Measurements from ENCODE around the gene CRYL1.
A peak's percentile ranks its signal among the peaks of the same experiment; 100 is the strongest.

CRYL1 gene

DNA sequence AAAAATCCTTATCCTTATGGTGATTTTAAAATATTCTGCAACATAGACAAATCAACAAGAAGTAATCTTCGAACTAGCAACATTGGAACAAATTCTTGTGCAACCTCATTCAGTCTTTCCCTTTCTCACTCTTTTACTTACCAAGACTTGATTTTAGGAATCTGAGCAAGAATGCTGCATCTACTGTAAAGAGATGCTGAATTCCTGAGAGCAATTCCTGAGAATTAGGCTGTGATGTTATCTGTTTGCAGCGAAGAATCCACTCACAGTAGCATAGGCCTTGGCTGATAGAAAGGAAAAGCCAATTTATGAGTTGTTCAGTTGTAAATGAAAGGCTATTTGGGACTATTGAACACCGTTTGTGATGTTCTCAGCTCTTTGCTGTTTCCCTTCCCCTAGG, 144.3 kb downstream of the CRYL1 start:
- DNase-seq (ENCODE audit: low spot score) (no peak), FAIRE-seq (no peak)

DNA sequence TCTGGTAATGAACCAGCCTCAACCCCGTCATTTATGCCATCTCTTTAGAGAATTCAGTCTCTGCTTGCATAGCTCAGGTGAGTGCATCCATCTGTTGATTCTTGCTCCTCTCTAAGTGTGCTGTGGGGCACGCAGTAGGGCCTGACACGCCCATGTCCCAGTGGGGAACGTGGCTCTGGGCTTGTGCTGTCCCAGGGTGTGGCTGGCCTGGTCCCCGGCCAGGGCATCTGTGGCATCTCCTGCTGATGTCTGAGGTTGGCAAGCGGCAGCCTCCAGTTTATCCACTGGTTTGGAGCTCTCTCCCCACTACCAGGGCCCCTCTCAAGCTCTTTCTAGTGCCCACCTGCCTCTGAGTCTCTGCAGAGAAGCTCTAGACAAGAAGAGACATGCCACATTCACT, 146.9 kb downstream of the CRYL1 start:
- no peak for FAIRE-seq
- no peak for DNase-seq (ENCODE audit: low spot score)

DNA sequence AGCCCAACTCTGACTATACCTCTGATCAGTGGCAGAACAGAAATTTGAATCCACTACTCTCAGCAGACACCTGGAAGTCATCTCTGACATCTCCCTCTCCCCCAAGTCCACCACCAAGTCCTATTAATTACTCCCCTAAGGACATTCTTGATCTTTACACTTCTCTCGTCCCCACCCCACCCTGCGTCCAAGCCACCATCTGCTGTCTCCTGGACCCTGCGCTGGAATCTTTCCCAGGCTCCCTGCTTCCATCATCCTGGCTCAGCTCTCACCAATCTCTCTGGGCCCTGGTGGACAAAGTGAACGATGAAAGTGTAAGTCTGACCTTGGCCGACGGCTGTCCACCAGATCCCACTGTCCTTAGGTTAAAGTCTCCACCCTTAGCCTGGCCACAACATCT, 147.9 kb downstream of the CRYL1 start:
- no peak for DNase-seq (ENCODE audit: low spot score)
- FAIRE-seq: no peak

DNA sequence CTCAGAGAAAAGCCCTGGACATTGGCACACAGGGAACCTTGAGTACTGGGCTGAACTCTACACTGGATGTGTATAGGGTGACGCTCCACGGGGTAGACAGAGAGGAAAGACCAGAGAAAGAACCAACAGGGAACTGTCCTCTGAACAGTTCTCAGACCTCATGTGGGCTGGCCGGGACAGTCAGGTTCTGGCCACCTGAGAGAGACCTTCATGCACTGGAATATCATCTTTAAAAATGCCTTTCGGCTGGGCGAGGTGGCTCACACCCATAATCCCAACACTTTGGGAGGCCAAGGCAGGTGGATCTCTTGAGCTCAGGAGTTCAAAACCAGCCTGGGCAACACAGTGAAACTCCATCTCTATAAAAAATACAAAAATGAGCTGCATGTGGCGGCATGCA, 149.8 kb downstream of the CRYL1 start:
- FAIRE-seq: no peak

DNA sequence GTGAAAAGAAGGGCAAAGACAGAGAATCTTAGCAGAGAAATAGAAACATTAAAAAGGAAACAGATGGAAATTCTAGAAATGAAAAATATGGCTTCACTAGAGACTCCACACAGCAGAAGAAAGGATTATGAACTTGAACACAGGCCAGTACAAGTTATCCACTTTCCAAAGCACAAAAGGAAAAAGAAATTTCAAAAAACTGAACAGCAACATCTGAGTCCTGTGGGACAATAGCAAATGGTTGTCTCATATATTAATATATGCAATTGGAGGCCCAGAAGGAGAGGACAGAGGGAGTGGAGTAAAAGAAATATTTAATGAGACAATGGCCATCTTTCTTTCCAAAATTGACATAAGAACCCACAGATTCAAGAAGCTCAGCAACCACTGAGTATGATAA, 151.8 kb downstream of the CRYL1 start:
- FAIRE-seq: no peak
- DNase-seq (ENCODE audit: low spot score): no peak

More for the DNA sequence above, 149.8 kb downstream of the CRYL1 start:
- DNase-seq (ENCODE audit: low spot score): no peak

DNA sequence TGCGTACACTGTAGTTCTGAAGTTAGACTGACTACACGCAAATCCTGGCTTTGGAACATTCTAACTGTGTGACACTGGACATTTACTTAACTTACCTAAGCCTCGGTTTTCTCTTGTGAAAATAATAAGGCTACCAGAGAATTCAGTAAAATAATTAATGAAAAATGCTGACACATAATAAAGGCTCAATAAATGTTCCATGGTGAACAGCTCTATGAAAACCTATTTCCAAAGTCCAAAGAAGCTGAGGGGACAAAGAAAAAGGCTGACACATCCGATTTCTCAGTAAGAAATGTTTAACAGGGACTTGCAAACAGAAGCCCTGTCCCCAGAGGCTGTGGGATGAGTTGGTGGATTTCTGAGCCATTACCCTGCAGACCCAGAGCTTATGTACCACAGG, 153.8 kb downstream of the CRYL1 start:
- DNase-seq (ENCODE audit: low spot score) (no peak), FAIRE-seq (no peak)

DNA sequence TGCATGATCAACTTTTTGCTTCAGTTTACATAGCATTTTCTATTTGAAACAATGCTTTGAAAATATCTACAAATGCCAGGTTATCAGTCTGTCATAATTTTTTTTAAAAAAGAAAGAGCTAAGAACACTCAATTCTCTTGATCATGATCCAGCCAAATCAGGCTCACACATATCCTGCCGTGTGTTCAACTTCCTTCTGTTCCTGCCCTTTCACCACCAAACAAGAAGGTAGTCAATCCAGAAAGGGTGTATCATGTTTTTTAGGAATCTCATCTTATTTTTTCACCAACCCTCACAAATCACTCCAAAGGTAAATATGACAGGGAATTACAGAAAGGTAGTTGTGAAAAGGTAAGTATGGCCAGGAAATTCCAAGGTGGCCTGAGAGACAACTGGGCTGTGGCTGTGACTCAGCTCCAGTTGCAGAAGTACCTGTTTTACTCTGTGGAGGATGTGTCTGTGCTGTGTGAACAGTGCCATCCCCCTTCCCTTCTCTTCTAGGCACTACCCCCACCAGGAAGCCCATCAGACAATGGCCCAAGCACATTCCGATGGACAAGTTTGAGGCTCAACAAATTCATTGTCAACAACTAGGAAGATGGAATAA, 154.7 kb downstream of the CRYL1 start:
- no peak for FAIRE-seq

DNA sequence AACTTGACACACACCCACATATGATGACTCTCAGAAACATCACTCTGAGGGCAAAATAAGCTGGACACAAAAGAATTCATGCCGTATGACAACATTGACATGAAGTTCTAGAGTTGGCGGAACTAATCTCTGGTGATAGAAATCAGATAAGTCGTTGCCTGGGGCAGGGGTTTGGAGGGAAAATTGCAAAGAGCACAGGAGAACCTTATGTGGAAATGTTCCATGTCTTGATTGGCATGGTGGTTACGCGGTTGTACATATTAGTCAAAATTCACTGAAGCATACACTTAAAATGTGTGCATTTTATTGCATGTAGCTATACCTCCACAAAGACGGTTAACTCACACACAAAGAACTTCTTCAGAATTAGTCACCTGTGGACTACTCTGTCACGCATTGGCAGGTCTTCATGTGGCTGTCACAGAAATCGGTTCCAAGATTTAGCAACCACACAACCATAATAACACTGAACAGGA, 155.7 kb downstream of the CRYL1 start:
- FAIRE-seq (no peak), DNase-seq (ENCODE audit: low spot score) (no peak)

More for the DNA sequence above, 154.7 kb downstream of the CRYL1 start:
- DNase-seq (ENCODE audit: low spot score): peak; percentile 32

DNA sequence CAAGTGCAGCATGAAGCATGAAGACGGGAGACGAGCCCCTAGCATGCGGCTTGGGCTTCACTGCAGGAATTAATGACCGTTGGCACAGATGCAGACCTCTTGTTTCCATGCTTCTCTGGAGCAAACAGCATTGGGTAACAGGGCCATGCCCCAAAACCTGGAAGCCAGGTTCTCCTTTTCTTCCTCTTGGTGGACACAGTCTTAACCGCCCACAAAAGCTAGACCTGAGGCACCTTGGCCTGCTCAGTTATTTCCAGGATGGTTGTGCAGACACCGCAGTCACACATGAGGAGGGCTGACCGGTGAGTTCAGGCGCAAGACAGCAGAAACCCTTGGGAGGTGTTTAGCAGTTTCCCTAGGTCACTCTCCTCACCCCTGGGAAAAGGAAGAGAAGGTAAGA, 159.6 kb downstream of the CRYL1 start:
- FAIRE-seq: no peak

DNA sequence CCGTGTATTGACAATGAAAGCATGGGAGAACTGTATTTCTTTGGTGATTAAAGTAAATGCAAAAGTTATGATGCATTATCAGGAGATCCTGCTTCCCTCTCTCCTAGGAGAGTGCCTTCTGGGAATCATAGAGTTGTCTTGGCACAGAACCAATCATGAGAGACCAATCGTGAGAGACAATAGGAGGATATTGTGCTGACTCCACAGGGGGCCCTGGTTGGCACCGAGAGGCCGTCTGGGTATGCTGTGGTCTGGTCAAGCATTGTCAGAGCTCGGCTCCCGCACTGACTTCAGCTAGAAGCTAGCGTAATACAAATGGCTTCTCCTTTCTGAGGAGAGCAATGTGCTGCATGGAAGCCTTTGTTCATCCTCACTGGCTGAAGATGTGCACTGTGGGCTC, 162.1 kb downstream of the CRYL1 start:
- FAIRE-seq: no peak
- DNase-seq (ENCODE audit: low spot score): no peak

More for the DNA sequence above, 159.6 kb downstream of the CRYL1 start:
- no peak for DNase-seq (ENCODE audit: low spot score)

DNA sequence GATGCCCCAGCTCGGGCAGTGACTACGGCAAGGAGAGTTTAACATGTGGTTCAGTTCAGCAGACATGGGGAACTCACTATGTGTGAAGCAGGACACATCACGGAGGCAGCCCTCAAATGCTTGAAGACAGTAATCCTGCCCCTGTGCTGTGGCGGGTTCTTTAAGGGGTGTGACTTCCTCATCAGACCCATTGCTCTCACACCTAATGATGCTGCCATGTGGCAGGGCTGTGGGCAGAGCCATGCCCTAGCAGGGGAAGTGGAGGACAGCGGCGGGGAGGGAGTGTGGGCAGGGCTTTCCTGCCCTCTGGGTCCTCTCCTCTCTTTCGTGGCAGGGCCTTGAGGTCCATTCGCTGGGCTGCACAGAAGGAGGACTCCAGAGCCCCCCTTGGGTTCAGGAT, 162.5 kb downstream of the CRYL1 start:
- no peak for DNase-seq (ENCODE audit: low spot score)
- no peak for FAIRE-seq

DNA sequence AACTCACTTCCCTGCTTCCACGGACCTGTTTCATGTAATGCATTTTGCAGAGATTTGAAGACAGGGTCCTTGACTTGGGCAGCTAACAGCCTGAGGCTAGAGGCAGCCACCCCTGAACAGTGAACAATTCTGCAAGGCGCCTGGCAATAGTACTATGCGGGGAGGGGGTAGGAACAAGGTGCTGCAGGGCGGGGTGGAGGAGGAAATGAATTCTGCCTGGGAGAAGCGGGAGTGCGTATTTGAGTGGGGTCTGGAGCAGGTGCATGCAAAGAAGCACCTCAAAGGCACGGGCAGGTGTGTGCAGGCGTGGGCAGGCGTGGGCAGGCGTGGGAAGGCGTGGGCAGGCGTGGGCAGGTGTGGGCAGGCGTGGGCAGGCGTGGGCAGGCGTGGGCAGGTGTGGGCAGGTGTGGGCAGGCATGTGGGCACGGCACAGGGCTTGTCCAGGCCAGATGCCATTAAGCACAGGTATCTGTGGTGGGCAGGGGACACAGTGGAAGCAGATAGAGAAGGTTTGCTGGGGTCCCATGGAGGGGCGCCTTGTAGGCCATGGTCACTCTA, 163.1 kb downstream of the CRYL1 start:
- DNase-seq (ENCODE audit: low spot score): no peak
- FAIRE-seq: no peak

DNA sequence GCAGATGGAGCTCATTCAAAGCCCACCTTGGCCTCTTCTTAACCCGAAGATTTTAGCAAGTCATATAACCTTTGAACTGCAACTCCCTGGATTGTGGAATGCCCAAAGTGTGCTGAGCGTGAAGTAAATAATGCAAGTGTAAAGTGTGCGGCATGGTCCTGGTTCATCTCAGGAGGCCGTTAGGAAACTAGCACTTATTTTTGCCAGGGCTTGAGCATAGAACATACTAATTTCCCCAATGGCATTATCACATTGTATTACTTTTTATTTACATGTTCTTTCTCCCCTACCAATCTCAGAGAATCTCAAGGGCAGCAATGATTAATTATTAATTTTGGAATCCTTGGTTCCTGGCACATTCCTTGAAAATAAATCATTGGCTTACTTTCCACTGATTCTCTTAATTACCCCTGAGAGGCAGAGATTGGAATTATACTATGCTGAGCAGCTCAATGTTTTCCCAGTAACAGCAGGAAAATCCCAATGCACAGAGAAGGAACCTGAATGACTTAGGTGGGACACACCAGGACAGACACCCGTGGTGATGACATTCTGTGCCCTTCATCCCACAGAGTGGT, 164.7 kb downstream of the CRYL1 start:
- FAIRE-seq: no peak

DNA sequence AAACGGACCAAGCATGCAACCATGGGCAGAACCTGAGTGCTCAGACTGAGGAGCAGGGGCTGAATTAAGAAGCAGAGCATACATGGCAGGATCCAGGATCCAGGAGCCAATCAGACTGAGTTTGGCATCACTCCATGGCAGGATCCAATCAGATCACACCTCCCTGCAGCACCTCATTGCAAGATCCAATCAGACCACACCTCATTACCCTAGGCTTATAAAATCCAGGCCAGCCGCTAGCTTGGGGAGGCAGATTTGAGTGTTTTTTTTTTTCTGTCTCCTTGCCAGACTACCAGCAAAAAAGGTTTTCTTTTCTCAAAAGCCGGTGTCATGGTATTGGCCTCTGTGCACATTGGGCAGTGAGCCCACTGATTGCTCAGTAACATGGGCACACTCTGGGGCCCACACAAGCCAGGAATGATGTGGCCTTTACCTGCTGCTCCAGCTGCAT, 165.6 kb downstream of the CRYL1 start:
- DNase-seq (ENCODE audit: low spot score): no peak
- FAIRE-seq: no peak

More for the DNA sequence above, 164.7 kb downstream of the CRYL1 start:
- no peak for DNase-seq (ENCODE audit: low spot score)

DNA sequence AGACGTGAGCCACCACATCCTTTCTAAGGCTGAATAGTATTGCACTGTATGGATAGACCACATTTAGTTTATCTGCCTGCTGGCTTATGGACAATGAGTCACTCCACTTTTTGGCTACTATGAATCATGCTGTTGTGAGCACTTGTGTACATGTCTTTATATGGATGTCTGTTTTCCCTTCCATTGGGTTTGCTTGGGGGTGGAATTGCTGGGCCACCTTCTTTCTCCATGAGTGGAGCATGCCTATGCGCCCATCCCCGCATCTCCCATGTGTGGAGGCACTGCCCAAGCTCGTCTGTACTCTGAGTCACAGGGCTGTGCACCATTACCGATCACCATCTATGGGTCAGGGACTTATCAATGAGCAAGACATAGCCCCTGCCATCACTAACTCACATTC, 166.3 kb downstream of the CRYL1 start:
- peak; percentile 68 for DNase-seq (ENCODE audit: low spot score)
- FAIRE-seq: no peak

DNA sequence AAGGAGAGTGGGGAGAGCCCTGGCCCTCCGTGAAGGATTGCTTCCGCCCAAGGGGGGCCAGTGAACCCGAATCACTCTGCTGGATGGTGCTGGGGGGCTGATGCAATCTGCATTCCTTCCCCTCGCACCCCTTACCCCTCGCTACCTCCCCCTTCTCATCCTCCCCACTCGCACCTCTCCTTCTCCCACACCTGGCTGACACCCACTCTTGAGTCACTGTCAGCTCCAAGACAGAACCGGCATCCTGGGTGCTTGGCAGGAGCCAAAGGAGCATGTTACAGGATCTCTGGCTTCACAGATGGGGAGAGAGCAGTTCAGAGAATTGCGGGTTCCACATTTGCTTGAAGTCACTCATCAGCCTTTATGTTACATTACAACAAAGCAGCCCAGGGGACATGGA, 167.6 kb downstream of the CRYL1 start:
- FAIRE-seq (no peak), DNase-seq (ENCODE audit: low spot score) (no peak)

DNA sequence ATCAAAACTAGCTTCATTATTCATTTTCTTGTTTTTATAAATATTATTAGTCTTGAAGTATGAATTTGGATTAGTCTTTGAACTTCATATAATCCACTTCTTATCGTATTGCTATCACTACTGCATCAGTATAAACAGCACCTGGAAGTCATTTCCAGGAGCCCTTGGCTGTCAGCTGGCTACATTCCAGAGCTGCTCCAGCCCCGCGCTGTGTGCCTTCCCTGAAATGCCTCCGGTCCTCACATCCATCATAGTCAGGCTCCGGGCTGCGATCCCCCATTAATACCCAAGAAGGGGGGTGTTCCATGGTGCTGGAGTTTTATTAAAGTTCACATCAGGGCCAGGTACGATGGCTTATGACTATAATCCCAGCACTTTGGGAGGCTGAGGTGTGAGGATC, 169.2 kb downstream of the CRYL1 start:
- no peak for FAIRE-seq
- no peak for DNase-seq (ENCODE audit: low spot score)

DNA sequence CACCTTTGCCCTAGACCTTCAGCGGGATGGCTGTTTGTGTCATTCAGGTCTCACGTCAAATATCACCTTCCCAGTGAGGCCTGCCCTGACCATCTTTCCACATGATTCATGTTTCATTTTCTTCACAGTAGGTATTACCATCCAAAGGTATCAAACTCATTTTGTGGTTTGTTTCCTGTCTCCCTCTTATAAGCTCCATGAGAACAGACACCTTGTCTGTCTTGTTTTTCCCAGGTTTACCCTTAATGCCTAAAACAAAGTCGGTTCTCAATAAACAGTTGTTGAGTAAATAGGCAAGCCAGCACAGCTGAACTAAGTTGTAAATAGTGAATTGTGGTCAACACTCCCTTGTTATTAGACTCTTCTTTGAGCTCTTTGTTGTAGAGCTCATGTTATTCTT, 170.9 kb downstream of the CRYL1 start:
- FAIRE-seq (no peak), DNase-seq (ENCODE audit: low spot score) (no peak)

DNA sequence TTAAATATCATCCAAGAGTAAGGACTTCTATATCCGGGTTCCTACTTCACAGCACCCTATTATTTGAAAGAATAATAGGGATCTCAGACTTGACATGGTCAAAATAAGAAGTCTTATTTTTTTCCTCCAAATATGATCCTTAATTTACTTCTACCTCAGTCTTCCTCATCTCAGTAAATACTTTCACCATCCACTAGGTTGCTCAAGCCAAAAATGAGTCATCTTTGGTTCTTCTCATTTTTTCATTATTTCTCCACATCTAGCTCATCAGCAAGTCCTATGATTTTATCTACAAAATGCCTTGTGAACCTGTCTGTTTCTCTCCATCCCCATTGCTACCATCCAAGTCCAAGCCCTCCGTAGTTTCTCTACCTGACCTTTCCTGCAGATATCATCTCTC, 171.7 kb downstream of the CRYL1 start:
- FAIRE-seq (no peak), DNase-seq (ENCODE audit: low spot score) (no peak)
